DOHH2 (cell line): ENCODE results near the gene NUDT12.

Source experiments
- H3F3A ChIP-seq: fragments of 200-600 bp; sonication (generic), shearing (Covaris generic); 2 replicates; pipeline ENCODE4 v1.6.0; 2016; ENCODE audit warnings: antibody characterized with exemption, mild to moderate bottlenecking; ENCODE audit not compliant: control insufficient read depth, insufficient read depth
- H3K27ac ChIP-seq: fragments of 200-600 bp; sonication (generic); 2 replicates; pipeline ENCODE4 v1.5.1; 2014; ENCODE audit warnings: low read depth, mild to moderate bottlenecking, low read length, moderate library complexity
- H3K27me3 ChIP-seq: fragments of 200-600 bp; sonication (generic); 2 replicates; pipeline ENCODE4 v1.6.1; 2014; ENCODE audit warnings: mild to moderate bottlenecking, low read length, mixed read lengths; ENCODE audit not compliant: control insufficient read depth
- H3K36me3 ChIP-seq: fragments of 200-600 bp; sonication (generic); 2 replicates; pipeline ENCODE4 v1.6.1; 2014; ENCODE audit warnings: mild to moderate bottlenecking, low read length, moderate library complexity, mixed read lengths; ENCODE audit not compliant: control insufficient read depth
- H3K4me1 ChIP-seq: fragments of 200-600 bp; sonication (generic); 2 replicates; pipeline ENCODE4 v1.6.1; 2014; ENCODE audit warnings: mild to moderate bottlenecking, low read length, mixed read lengths; ENCODE audit not compliant: control insufficient read depth
- H3K4me2 ChIP-seq: fragments of 200-600 bp; sonication (generic); 2 replicates; pipeline ENCODE4 v1.6.0; 2014; ENCODE audit warnings: mild to moderate bottlenecking, low read length, moderate library complexity
- H3K4me3 ChIP-seq: fragments of 200-600 bp; sonication (generic); 2 replicates; pipeline ENCODE4 v1.5.1; 2014; ENCODE audit warnings: mild to moderate bottlenecking, low read length, mixed read lengths
- H3K79me2 ChIP-seq: fragments of 200-600 bp; sonication (generic); 2 replicates; pipeline ENCODE4 v1.6.1; 2014; ENCODE audit warnings: mild to moderate bottlenecking, low read length, mixed read lengths; ENCODE audit not compliant: control insufficient read depth
- H3K9me2 ChIP-seq: fragments of 200-600 bp; sonication (generic); replicated peaks from 2 replicates; pipeline ENCODE4 v1.6.1; 2014; ENCODE audit warnings: mild to moderate bottlenecking, low read length, mixed read lengths; ENCODE audit not compliant: control insufficient read depth
- H3K9me3 ChIP-seq: fragments of 200-600 bp; sonication (generic); 2 replicates; pipeline ENCODE4 v1.6.1; 2014; ENCODE audit warnings: antibody characterized with exemption, low read length, mixed read lengths; ENCODE audit not compliant: control insufficient read depth, insufficient read depth
- H4K20me1 ChIP-seq: fragments of 200-600 bp; sonication (generic); 2 replicates; pipeline ENCODE4 v1.6.0; 2014; ENCODE audit warnings: low read depth, mild to moderate bottlenecking, antibody characterized with exemption, low read length, moderate library complexity; ENCODE audit not compliant: control insufficient read depth, insufficient read depth
- EZH2phosphoT487 ChIP-seq: fragments of 200-600 bp; sonication (generic); IDR thresholded peaks from 2 replicates; pipeline ENCODE4 v1.6.1; 2017; ENCODE audit warnings: borderline replicate concordance, mild to moderate bottlenecking, antibody characterized with exemption, low read length, moderate library complexity, mixed read lengths
- TF ChIP-seq, protein P1 (sequence below): fragments of 200-600 bp; sonication (generic); IDR thresholded peaks from one replicate; pipeline ENCODE4 v1.5.1; 2014; ENCODE audit warnings: antibody characterized with exemption, mild to moderate bottlenecking, low read depth, low read length; ENCODE audit not compliant: poor library complexity, severe bottlenecking

NUDT12 gene

GRCh38 chr5:103526164-103526915 is 36.2 kb downstream of the NUDT12 start:
- Histone ChIP-seq H3K4me2 (no peak overlapping the region), H3K4me1 (no peaks in the 10 kb centered on the region), H3K27me3 (no peaks in the 10 kb centered on the region), H4K20me1 (no peaks in the 10 kb centered on the region), H3K9me3 (no peaks in the 10 kb centered on the region), H3K27ac (no peak overlapping the region), H3K9me2 (no peaks in the 10 kb centered on the region), H3K36me3 (no peaks in the 10 kb centered on the region), H3F3A (no peaks in the 10 kb centered on the region), H3K79me2 (no peaks in the 10 kb centered on the region), H3K4me3 (no peak overlapping the region)
- no peak for TF ChIP-seq EZH2phosphoT487
- TF ChIP-seq, protein P1, sequence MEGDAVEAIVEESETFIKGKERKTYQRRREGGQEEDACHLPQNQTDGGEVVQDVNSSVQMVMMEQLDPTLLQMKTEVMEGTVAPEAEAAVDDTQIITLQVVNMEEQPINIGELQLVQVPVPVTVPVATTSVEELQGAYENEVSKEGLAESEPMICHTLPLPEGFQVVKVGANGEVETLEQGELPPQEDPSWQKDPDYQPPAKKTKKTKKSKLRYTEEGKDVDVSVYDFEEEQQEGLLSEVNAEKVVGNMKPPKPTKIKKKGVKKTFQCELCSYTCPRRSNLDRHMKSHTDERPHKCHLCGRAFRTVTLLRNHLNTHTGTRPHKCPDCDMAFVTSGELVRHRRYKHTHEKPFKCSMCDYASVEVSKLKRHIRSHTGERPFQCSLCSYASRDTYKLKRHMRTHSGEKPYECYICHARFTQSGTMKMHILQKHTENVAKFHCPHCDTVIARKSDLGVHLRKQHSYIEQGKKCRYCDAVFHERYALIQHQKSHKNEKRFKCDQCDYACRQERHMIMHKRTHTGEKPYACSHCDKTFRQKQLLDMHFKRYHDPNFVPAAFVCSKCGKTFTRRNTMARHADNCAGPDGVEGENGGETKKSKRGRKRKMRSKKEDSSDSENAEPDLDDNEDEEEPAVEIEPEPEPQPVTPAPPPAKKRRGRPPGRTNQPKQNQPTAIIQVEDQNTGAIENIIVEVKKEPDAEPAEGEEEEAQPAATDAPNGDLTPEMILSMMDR, result no peak

DNA sequence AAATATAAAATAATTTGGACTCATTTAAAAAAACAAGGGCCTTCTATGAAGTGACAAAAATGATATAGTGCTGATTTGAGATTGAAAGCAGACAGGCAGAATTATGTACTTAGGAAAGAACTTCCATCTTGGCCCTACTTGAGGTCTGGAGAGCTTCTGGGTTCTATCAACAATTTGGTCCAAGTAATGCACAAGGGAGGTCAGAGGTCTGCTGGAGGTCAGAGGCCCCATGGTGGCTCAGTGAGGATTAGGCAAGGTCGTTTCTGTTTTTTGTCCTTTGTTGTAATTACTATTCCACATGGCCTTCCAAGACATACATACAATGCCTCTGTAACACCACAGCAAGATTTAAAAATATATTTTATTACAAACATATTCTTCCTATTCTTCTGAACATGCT is 37.2 kb downstream of the NUDT12 start:
- Histone ChIP-seq H3K4me2 (no peak overlapping the region), H3K36me3 (no peaks in the 10 kb centered on the region), H3K4me3 (no peak overlapping the region), H3K9me3 (no peaks in the 10 kb centered on the region), H3K4me1 (no peaks in the 10 kb centered on the region), H4K20me1 (no peaks in the 10 kb centered on the region), H3K79me2 (no peaks in the 10 kb centered on the region), H3K27ac (no peak overlapping the region), H3K27me3 (no peaks in the 10 kb centered on the region), H3K9me2 (no peaks in the 10 kb centered on the region), H3F3A (no peaks in the 10 kb centered on the region)
- TF ChIP-seq, protein P1, result no peak
- no peak for TF ChIP-seq EZH2phosphoT487

GRCh38 chr5:103523319-103523718 is 39.3 kb downstream of the NUDT12 start:
- no peaks in the 10 kb centered on the region for H4K20me1 ChIP-seq
- H3K27ac ChIP-seq, result no peak overlapping the region
- H3K9me3 ChIP-seq, result no peaks in the 10 kb centered on the region
- H3K27me3 ChIP-seq, result no peaks in the 10 kb centered on the region
- no peaks in the 10 kb centered on the region for H3K9me2 ChIP-seq
- no peaks in the 10 kb centered on the region for H3K79me2 ChIP-seq
- no peak overlapping the region for H3K4me2 ChIP-seq
- H3F3A ChIP-seq, result no peaks in the 10 kb centered on the region
- H3K4me1 ChIP-seq, result no peaks in the 10 kb centered on the region
- TF ChIP-seq, protein P1, result no peak
- TF ChIP-seq EZH2phosphoT487, result no peak
- H3K36me3 ChIP-seq, result no peaks in the 10 kb centered on the region
- H3K4me3 ChIP-seq, result no peak overlapping the region

DNA sequence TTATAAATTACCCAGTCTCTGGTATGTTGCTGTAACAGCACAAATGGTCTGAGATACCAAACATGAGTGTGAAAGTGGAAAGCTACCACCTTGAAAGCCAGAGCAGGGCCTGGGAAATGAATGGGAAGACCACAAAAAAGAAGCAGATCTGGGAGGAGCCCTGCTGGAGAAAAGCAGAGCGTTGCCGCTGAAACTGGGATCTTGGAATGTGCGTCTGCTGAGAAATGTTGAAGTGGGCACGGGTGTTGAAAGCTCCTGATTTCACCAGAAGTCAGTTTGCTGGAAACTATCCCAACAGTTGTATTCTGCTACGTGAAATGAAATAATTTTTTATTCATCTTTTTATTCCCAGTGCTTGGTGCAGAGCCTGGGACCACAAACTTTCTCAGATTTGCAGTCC is 40.0 kb downstream of the NUDT12 start:
- Histone ChIP-seq H3K27ac (no peak overlapping the region), H3K4me2 (no peak overlapping the region)
- TF ChIP-seq, protein P1, result no peak
- no peak for TF ChIP-seq EZH2phosphoT487

More for the DNA sequence above, 40.0 kb downstream of the NUDT12 start:
- H3K79me2 ChIP-seq, result no peaks in the 10 kb centered on the region
- H4K20me1 ChIP-seq, result no peaks in the 10 kb centered on the region
- no peaks in the 10 kb centered on the region for H3K9me3 ChIP-seq
- no peaks in the 10 kb centered on the region for H3K4me1 ChIP-seq
- H3K27me3 ChIP-seq, result no peaks in the 10 kb centered on the region
- no peaks in the 10 kb centered on the region for H3F3A ChIP-seq
- H3K9me2 ChIP-seq, result no peaks in the 10 kb centered on the region
- H3K36me3 ChIP-seq, result no peaks in the 10 kb centered on the region
- no peak overlapping the region for H3K4me3 ChIP-seq
